Measurements from ENCODE around the gene ABCA3. TPM values are rescaled to one million over a fixed set of nuclear protein-coding genes. Genes with fewer than 3 reads are reported as not detected.
A peak's percentile ranks its signal among the peaks of the same experiment; 100 is the strongest.

Gene ABCA3
- total and polyA plus RNA-seq, 2 of the 8 experiments (the other 6 are each of a cell fraction or from before 2014, with no cell fraction given): 5.7 to 7.9 TPM

- Histone ChIP-seq H3K23ac (ENCODE audit: insufficient read length) (no peak overlapping the region), H2BK5ac (ENCODE audit: low read depth, low read length) (no peak overlapping the region)
Measured at GRCh38 chr16:2237493-2238149, 102.9 kb downstream of the ABCA3 start.

More at GRCh38 chr16:2237493-2238149, 102.9 kb downstream of the ABCA3 start:
- no peaks in the 10 kb centered on the region for H3K9me3 ChIP-seq (ENCODE audit: insufficient read depth in 2 of 2, low read depth in 1 of 2, low read length in 1 of 2)
- H3K36me3 ChIP-seq (ENCODE audit: control insufficient read depth in 2 of 4, insufficient read depth in 4 of 4, low read length in 3 of 4): peaks cover 5 to 34% (median 8%) of the 10 kb centered on the region in 4 experiments; a peak in 5 of 8 replicates
- peak overlapping the region; percentile 78 to 82 for H3K4me2 ChIP-seq (ENCODE audit: insufficient read depth in 1 of 2, low read depth in 2 of 2, low read length in 2 of 2)
- H3K4ac ChIP-seq (replicated peaks; ENCODE audit: insufficient read length, low read depth, low read length): peak overlapping the region; percentile 78
- no peak overlapping the region for H4K91ac ChIP-seq (replicated peaks; ENCODE audit: insufficient read length, low read length)
- H4K5ac ChIP-seq (ENCODE audit: insufficient read length, low read depth, low read length): no peak overlapping the region
- H3K4me3 ChIP-seq (ENCODE audit: extremely low read depth in 1 of 4, insufficient read depth in 2 of 4, low read depth in 3 of 4, low read length in 4 of 4): peak overlapping the region in 3 of 4 experiments; percentile 14 to 63 (median 19); a peak in 2 of 8 replicates
- no peak overlapping the region for H3K14ac ChIP-seq (ENCODE audit: insufficient read length)
- FAIRE-seq (no peak), DNase-seq (ENCODE audit: low read depth in 1 of 2, low spot score in 2 of 2) (peak in 1 of 2 experiments; percentile 68)
- POLR2A ChIA-PET (ENCODE audit: partially characterized antibody): interaction anchor here (0.5 to 8.6 kb wide), 20 partner anchors 10 to 278 kb away, joined by 3 to 181 read pairs (median 7); partner anchors contain the start of genes BRICD5, E4F1, ECI1 and RNPS1
- no peak overlapping the region for H3K56ac ChIP-seq (replicated peaks; ENCODE audit: insufficient read length, low read depth, low read length)
- H3K9ac ChIP-seq (replicated peaks in 1 of 4; ENCODE audit: extremely low read depth in 1 of 4, low read depth in 3 of 4, low read length in 3 of 4): peak overlapping the region in 1 of 4 experiments; percentile 13; a peak in 1 of 7 replicates
- H4K8ac ChIP-seq (ENCODE audit: extremely low read depth, insufficient read depth, low read length): peak overlapping the region; percentile 86
- H2AFZ ChIP-seq (ENCODE audit: low read length): no peak overlapping the region
- H4K20me1 ChIP-seq (replicated peaks in 1 of 2; ENCODE audit: control insufficient read depth in 1 of 2, insufficient read depth in 2 of 2, low read length in 2 of 2): peaks cover 0 to 14% of the 10 kb centered on the region in 2 experiments
- peaks cover 16% of the 10 kb centered on the region; the same call in 1 of the 2 replicates for H3K23me2 ChIP-seq (ENCODE audit: low read depth, low read length)
- H3K18ac ChIP-seq (ENCODE audit: extremely low read depth, low read length): no peak overlapping the region
- peak; percentile 53 for TF ChIP-seq EZH2 (IDR thresholded peaks at IDR 0.05; ENCODE audit: low read depth, low read length, severe bottlenecking)
- 0 out of 2 replicates have a peak, but pooled peaks have one; percentile 5 for TF ChIP-seq GABPA (IDR thresholded peaks at IDR 0.05; ENCODE audit: borderline replicate concordance, insufficient read depth, low read length)
- no peak for TF ChIP-seq TAF1 (IDR thresholded peaks at IDR 0.05; ENCODE audit: low read depth, low read length)
- 0 out of 2 replicates have a peak, but pooled peaks have one; percentile 31 for TF ChIP-seq E2F6 (IDR thresholded peaks at IDR 0.05)
- TF ChIP-seq YY1 (IDR thresholded peaks at IDR 0.05; ENCODE audit: low read depth, low read length): no peak
- peak; percentile 48; the same call in 1 of the 2 replicates for TF ChIP-seq POLR2AphosphoS5 (IDR thresholded peaks at IDR 0.05; ENCODE audit: low read depth, low read length)
- TF ChIP-seq CREB1 (IDR thresholded peaks at IDR 0.05): peak; percentile 6; the same call in 1 of the 2 replicates
- TF ChIP-seq MAX (IDR thresholded peaks at IDR 0.05): peak; percentile 44
- no peaks in the 10 kb centered on the region for H3K79me1 ChIP-seq (ENCODE audit: low read depth, low read length)
- 22% methylated on average over 55 of the region's 65 CpGs; no CpG with 5 or more reads in 1 of the 2 experiments for WGBS, 2 experiments (ENCODE audit: extremely low coverage in 1 of 2, insufficient coverage in 1 of 2, insufficient read length in 1 of 2, insufficient replicate concordance in 2 of 2, low coverage in 1 of 2, low lambda C conversion rate in 2 of 2, missing lambda C conversion rate in 1 of 2)
- no peak overlapping the region for H2BK12ac ChIP-seq (ENCODE audit: low read depth, low read length)
- H2BK15ac ChIP-seq (ENCODE audit: low read length): no peak overlapping the region
- peaks cover 0 to 19% (median 10%) of the 10 kb centered on the region in 4 experiments; a peak in 5 of 7 replicates for H3K4me1 ChIP-seq (replicated peaks in 1 of 4; ENCODE audit: control insufficient read depth in 3 of 4, insufficient read depth in 4 of 4, low read length in 3 of 4)
- CTCF ChIA-PET (ENCODE audit: partially characterized antibody): interaction anchor here (0.5 to 1.8 kb wide), 5 partner anchors 11 to 1998 kb away, joined by 3 to 11 read pairs (median 4); no protein-coding TSS in a partner anchor
- no peak overlapping the region for H3K27ac ChIP-seq (ENCODE audit: low read depth, low read length)
- no peak overlapping the region for H2BK20ac ChIP-seq (ENCODE audit: low read length)
- H2AK5ac ChIP-seq (ENCODE audit: low read depth, low read length): no peak overlapping the region
- no peak overlapping the region for H2BK120ac ChIP-seq (replicated peaks; ENCODE audit: low read depth, low read length)
- H3K27me3 ChIP-seq (replicated peaks in 1 of 4; ENCODE audit: control insufficient read depth in 3 of 4, extremely low read depth in 1 of 4, insufficient read depth in 3 of 4, low read length in 3 of 4): peaks cover 4 to 20% (median 16%) of the 10 kb centered on the region in 4 experiments; a peak in 6 of 7 replicates
- H3K79me2 ChIP-seq (ENCODE audit: control insufficient read depth in 1 of 2, insufficient read depth in 2 of 2, low read length in 2 of 2): no peaks in the 10 kb centered on the region

All from H1 (cell line).